Gastrocnemius medialis (tissue), 4 donors: Measurements from ENCODE around the gene ZNF777. TPM values are rescaled to one million over a fixed set of nuclear protein-coding genes. Genes with fewer than 3 reads are reported as not detected.

Source experiments
- ATAC-seq, 2 donors: fragments of 150-250 bp; one replicate each; pipeline ENCODE4 v1.9.1; 2016
- DNase-seq, 2 donors: peaks; one replicate each; pipeline ENCODE4 v3.0.0-alpha.2; 2019
- H3K27ac ChIP-seq, 4 donors: fragments of 200-600 bp; sonication (generic); 1 replicate in 1 of 4; 2 replicates in 3 of 4; pipeline ENCODE4 v1.5.1; 2016 to 2018; ENCODE audit warnings: mild to moderate bottlenecking in 2 of 4, moderate library complexity in 1 of 4
- H3K27me3 ChIP-seq, 3 donors: fragments of 200-600 bp; sonication (generic) in 2 of 3; 1 replicate in 1 of 3; 2 replicates in 2 of 3; pipeline versions ENCODE4 v1.5.1 to v1.6.0; 2016 to 2019; ENCODE audit warnings: mild to moderate bottlenecking in 1 of 3, moderate library complexity in 1 of 3
- H3K36me3 ChIP-seq, 2 donors: fragments of 200-600 bp; sonication (generic) in 1 of 2; one replicate each; pipeline ENCODE4 v1.5.1; 2017 to 2018
- H3K4me1 ChIP-seq, 2 donors: fragments of 200-600 bp; sonication (generic) in 1 of 2; one replicate each; pipeline ENCODE4 v1.5.1; 2016 to 2017; ENCODE audit warnings: mild to moderate bottlenecking in 2 of 2
- H3K4me3 ChIP-seq, 4 donors: fragments of 200-600 bp; sonication (generic) in 3 of 4; 1 replicate in 1 of 4; 2 replicates in 3 of 4; pipeline ENCODE4 v1.5.1; 2016 to 2019; ENCODE audit warnings: mild to moderate bottlenecking in 2 of 4
- H3K9me3 ChIP-seq, 3 donors: fragments of 200-600 bp; sonication (generic) in 2 of 3; 1 replicate in 1 of 3; 2 replicates in 2 of 3; pipeline ENCODE4 v1.5.1; 2016 to 2019
- CTCF ChIP-seq, 5 experiments: fragments of 450-650 bp in 3 of 5; fragments of 200-600 bp in 2 of 5; sonication (generic) in 2 of 5; IDR thresholded peaks in 4 of 5; conservative IDR thresholded peaks in 1 of 5; 1 replicate in 4 of 5; 2 replicates in 1 of 5; pipeline ENCODE4 v1.5.1; 2016 to 2019; ENCODE audit warnings: antibody characterized with exemption in 5 of 5, mild to moderate bottlenecking in 3 of 5, moderate library complexity in 3 of 5
- POLR2A ChIP-seq, 2 donors: fragments of 450-650 bp; IDR thresholded peaks; one replicate each; pipeline ENCODE4 v1.6.1; 2017; ENCODE audit warnings: antibody characterized with exemption in 2 of 2, mild to moderate bottlenecking in 2 of 2, moderate library complexity in 2 of 2
- in situ Hi-C, 4 donors: fragments of 200-750 bp; cut with MboI; loops; one replicate each; pipeline versions ENCODE4 v1.15.0 to v1.8.0; 2017; ENCODE audit warnings: low sequenced_read_pairs in 4 of 4
- intact Hi-C: fragments of 100-400 bp; cut with DNase I; formaldehyde crosslinking; loops from one replicate; pipeline ENCODE4 v1.15.1; 2023; ENCODE audit warnings: low total_unique reads
- total RNA-seq, 4 donors: library from RNA; depleted of rRNA; stranded (reverse); fragments of >200 nt; gene quantifications; one replicate each; pipeline versions ENCODE4 v1.1.0 to v1.2.3, GENCODE V29; 2016

ZNF777 gene
- total RNA-seq, 4 donors from 2014 or later = 7.6 to 17.6 (median 15.1) TPM

DNA sequence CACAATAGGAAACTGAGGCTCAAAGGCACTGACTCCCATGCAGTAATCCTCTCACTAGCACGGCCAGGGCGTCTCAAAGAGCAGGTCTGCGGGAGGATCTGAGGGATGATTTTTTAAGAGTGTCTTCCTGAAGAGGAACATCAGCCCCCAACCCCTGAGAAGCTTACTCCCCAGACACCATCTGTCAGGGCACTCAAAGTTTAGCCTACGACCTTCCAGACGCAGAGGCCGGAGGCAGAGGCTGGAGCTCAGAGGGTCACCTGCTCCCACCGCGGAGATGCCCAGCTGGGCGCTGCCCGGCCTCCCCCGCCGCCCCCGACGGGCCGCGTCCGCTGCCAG, 1.7 kb downstream of the ZNF777 start:
- TF ChIP-seq POLR2A (IDR thresholded peaks at IDR 0.05) = no peak
- TF ChIP-seq CTCF (IDR thresholded peaks at IDR 0.05 in 4 of 5, conservative IDR thresholded peaks at IDR 0.05 in 1 of 5) = no peak
- H3K27ac ChIP-seq = peak overlapping the region in 1 of 4 donors; percentile 46
- ATAC-seq = no peak
- H3K9me3 ChIP-seq = no peaks in the 10 kb centered on the region
- H3K27me3 ChIP-seq = no peaks in the 10 kb centered on the region
- in situ Hi-C loops (no loop called here), intact Hi-C loops (no loop called here)
- H3K36me3 ChIP-seq = peaks cover 0 to 16% of the 10 kb centered on the region in 2 donors
- no peak for DNase-seq
- peak overlapping the region; percentile 46 to 68 (median 60) for H3K4me3 ChIP-seq
- peaks cover 14 to 15% of the 10 kb centered on the region in 2 donors for H3K4me1 ChIP-seq

- no peak for ATAC-seq
- Histone ChIP-seq H3K27me3 (no peaks in the 10 kb centered on the region), H3K36me3 (peaks cover 0 to 25% of the 10 kb centered on the region in 2 donors), H3K4me1 (peaks cover 14 to 15% of the 10 kb centered on the region in 2 donors), H3K9me3 (no peaks in the 10 kb centered on the region), H3K27ac (no peak overlapping the region), H3K4me3 (no peak overlapping the region)
- no peak for TF ChIP-seq CTCF (IDR thresholded peaks at IDR 0.05 in 4 of 5, conservative IDR thresholded peaks at IDR 0.05 in 1 of 5)
- TF ChIP-seq POLR2A (IDR thresholded peaks at IDR 0.05) = no peak
- intact Hi-C loops (no loop called here), in situ Hi-C loops (no loop called here)
- DNase-seq = no peak
Measured at GRCh38 chr7:149458235-149458634, 2.6 kb downstream of the ZNF777 start.

DNA sequence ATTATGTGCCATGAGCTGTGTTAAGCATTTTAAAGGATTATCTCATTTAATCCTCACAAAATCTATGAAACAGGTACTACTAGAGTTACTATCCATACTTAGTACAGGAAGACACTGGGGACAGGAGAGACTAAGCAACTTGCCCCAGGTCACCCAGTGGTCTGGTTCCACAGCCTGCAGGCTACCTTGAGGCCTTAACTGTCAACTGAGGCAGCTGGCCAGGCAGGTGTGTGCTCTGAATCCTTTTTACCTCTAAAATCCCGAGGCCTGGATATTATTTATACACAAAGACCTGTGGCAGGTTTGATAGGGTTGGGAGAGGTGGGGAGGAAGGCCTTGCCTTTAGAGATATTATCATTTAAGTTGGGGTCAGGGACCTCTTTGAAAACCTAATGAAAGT, 3.1 kb downstream of the ZNF777 start:
- no peak for DNase-seq
- in situ Hi-C loops = no loop called here
- TF ChIP-seq CTCF (IDR thresholded peaks at IDR 0.05 in 4 of 5, conservative IDR thresholded peaks at IDR 0.05 in 1 of 5) (no peak), POLR2A (IDR thresholded peaks at IDR 0.05) (no peak)
- no peak for ATAC-seq
- no peak overlapping the region for H3K27ac ChIP-seq
- intact Hi-C loops = no loop called here
- H3K9me3 ChIP-seq = no peaks in the 10 kb centered on the region
- H3K4me1 ChIP-seq = peaks cover 14 to 15% of the 10 kb centered on the region in 2 donors
- no peaks in the 10 kb centered on the region for H3K27me3 ChIP-seq
- peaks cover 0 to 30% of the 10 kb centered on the region in 2 donors for H3K36me3 ChIP-seq
- H3K4me3 ChIP-seq = no peak overlapping the region

GRCh38 chr7:149456506-149457421, 4.1 kb downstream of the ZNF777 start:
- in situ Hi-C loops (no loop called here), intact Hi-C loops (no loop called here)
- Histone ChIP-seq H3K9me3 (no peaks in the 10 kb centered on the region), H3K4me1 (peaks cover 14 to 15% of the 10 kb centered on the region in 2 donors), H3K27ac (no peak overlapping the region), H3K4me3 (no peak overlapping the region), H3K36me3 (peaks cover 0 to 31% of the 10 kb centered on the region in 2 donors), H3K27me3 (no peaks in the 10 kb centered on the region)
- TF ChIP-seq POLR2A (IDR thresholded peaks at IDR 0.05) = no peak
- TF ChIP-seq CTCF (IDR thresholded peaks at IDR 0.05 in 4 of 5, conservative IDR thresholded peaks at IDR 0.05 in 1 of 5) = no peak
- DNase-seq = no peak
- no peak for ATAC-seq
